Measurements from ENCODE around the gene CRTC3. TPM values are rescaled to one million over a fixed set of nuclear protein-coding genes. Genes with fewer than 3 reads are reported as not detected.
A peak's percentile ranks its signal among the peaks of the same experiment; 100 is the strongest.

Gene CRTC3
- total RNA-seq, 2 experiments from 2014 or later, result 5.6 to 14.7 TPM

DNA sequence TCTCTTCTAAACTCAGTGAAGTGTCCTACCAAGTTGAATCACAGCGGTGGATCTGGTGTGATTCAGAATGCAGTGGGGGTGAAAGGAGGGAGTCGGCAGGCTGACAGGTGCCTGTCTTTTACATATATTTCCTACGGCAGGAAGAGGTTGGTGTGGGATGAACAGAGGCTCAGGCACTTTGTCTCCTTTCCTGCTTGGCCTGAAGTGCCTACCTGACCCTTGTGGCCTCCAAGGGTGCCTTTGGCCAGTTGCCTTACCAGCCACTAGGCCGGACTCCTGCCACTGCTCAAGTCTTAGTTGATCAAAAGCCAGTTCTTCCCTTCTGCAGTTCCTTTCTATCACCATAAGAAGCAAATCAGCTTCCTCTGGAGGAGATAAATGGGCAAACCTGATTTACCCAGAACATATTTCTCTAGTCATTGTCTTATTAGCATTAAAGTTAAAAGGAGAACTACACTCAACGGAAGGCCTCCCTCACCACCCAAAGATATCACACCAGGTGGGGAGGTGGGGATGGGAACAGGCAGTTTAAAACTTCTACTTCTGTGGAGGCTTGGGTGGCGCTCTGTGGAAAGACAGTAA, 52.1 kb downstream of the CRTC3 start:
- Histone ChIP-seq H3K27ac (ENCODE audit: low read depth, low read length, poor library complexity, severe bottlenecking) (peak overlapping the region; percentile 24), H3K4me3 (ENCODE audit: low read depth, low read length, poor library complexity, severe bottlenecking) (no peak overlapping the region), H3K9me2 (ENCODE audit: insufficient read depth, low read length) (no peaks in the 10 kb centered on the region), H2AFZ (ENCODE audit: low read length) (peak overlapping the region; percentile 71), H3K9me3 (ENCODE audit: low read length) (no peaks in the 10 kb centered on the region), H3K79me2 (ENCODE audit: insufficient read depth, low read depth, low read length) (no peaks in the 10 kb centered on the region), H4K20me1 (ENCODE audit: insufficient read depth, low read length) (no peaks in the 10 kb centered on the region), H3K4me2 (ENCODE audit: low read length) (peak overlapping the region; percentile 34), H3K4me1 (ENCODE audit: insufficient read depth, low read length, poor library complexity, severe bottlenecking) (peaks cover 20% of the 10 kb centered on the region), H3K36me3 (ENCODE audit: insufficient read depth, low read length) (no peaks in the 10 kb centered on the region)
- POLR2A ChIA-PET, result interaction anchor here (0.6 kb wide), 1 partner anchor 10 kb away, joined by 7 read pairs; no protein-coding TSS in a partner anchor
- peak; percentile 53 for DNase-seq (ENCODE audit: low spot score)
- CTCF ChIA-PET (ENCODE audit: unreplicated experiment), result no interaction called here
- intact Hi-C loops (cut with micrococcal nuclease; ENCODE audit: unreplicated experiment), result no loop called here
- no TSS peak for BruUV-seq (replicated peaks)
- TF ChIP-seq, protein P1, sequence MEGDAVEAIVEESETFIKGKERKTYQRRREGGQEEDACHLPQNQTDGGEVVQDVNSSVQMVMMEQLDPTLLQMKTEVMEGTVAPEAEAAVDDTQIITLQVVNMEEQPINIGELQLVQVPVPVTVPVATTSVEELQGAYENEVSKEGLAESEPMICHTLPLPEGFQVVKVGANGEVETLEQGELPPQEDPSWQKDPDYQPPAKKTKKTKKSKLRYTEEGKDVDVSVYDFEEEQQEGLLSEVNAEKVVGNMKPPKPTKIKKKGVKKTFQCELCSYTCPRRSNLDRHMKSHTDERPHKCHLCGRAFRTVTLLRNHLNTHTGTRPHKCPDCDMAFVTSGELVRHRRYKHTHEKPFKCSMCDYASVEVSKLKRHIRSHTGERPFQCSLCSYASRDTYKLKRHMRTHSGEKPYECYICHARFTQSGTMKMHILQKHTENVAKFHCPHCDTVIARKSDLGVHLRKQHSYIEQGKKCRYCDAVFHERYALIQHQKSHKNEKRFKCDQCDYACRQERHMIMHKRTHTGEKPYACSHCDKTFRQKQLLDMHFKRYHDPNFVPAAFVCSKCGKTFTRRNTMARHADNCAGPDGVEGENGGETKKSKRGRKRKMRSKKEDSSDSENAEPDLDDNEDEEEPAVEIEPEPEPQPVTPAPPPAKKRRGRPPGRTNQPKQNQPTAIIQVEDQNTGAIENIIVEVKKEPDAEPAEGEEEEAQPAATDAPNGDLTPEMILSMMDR (conservative IDR thresholded peaks at IDR 0.05; ENCODE audit: low read length), result peak; percentile 48
- TF ChIP-seq EZH2phosphoT487 (IDR thresholded peaks at IDR 0.05; ENCODE audit: borderline replicate concordance, low read depth, low read length), result no peak

DNA sequence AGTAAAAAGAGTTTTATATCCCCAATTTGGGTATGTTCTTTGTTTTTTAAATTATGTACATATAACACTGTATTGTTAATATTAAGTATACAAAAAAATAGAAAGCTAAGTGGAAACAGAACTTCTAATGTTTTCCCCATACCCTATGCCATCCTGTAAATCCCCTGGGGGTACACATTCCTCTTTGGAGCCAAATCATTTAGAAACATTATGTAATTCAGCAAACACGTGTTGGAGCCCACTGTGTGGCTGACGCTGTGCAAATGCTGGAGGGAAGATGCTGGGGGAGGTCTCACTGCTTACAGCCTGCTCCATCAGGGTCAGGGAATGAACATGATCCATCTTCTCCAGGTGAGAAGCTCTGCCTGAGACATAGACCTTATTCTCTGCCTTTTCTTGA, 52.8 kb downstream of the CRTC3 start:
- Histone ChIP-seq H3K79me2 (ENCODE audit: insufficient read depth, low read depth, low read length) (no peaks in the 10 kb centered on the region), H3K4me1 (ENCODE audit: insufficient read depth, low read length, poor library complexity, severe bottlenecking) (peaks cover 24% of the 10 kb centered on the region), H3K9me2 (ENCODE audit: insufficient read depth, low read length) (no peaks in the 10 kb centered on the region), H2AFZ (ENCODE audit: low read length) (0 out of 2 replicates have a peak overlapping the region, but pooled peaks have one; percentile 71), H4K20me1 (ENCODE audit: insufficient read depth, low read length) (no peaks in the 10 kb centered on the region), H3K36me3 (ENCODE audit: insufficient read depth, low read length) (no peaks in the 10 kb centered on the region), H3K4me3 (ENCODE audit: low read depth, low read length, poor library complexity, severe bottlenecking) (no peak overlapping the region), H3K4me2 (ENCODE audit: low read length) (no peak overlapping the region), H3K9me3 (ENCODE audit: low read length) (no peaks in the 10 kb centered on the region), H3K27ac (ENCODE audit: low read depth, low read length, poor library complexity, severe bottlenecking) (no peak overlapping the region)
- ChIA-PET CTCF (ENCODE audit: unreplicated experiment) (no interaction called here), POLR2A (interaction anchor here (0.6 to 0.8 kb wide), 2 partner anchors 9 to 11 kb away, joined by 4 to 7 read pairs; no protein-coding TSS in a partner anchor)
- DNase-seq (ENCODE audit: low spot score), result no peak
- BruUV-seq (replicated peaks), result no TSS peak
- TF ChIP-seq, protein P1 (conservative IDR thresholded peaks at IDR 0.05; ENCODE audit: low read length), result no peak
- TF ChIP-seq EZH2phosphoT487 (IDR thresholded peaks at IDR 0.05; ENCODE audit: borderline replicate concordance, low read depth, low read length), result no peak
- intact Hi-C loops (cut with micrococcal nuclease; ENCODE audit: unreplicated experiment), result no loop called here

GRCh38 chr15:90583471-90584252, 53.9 kb downstream of the CRTC3 start:
- ChIA-PET POLR2A (interaction anchor here (0.6 to 1.2 kb wide), 2 partner anchors 13 to 39 kb away, joined by 3 read pairs; no protein-coding TSS in a partner anchor), CTCF (ENCODE audit: unreplicated experiment) (no interaction called here)
- Histone ChIP-seq H3K9me3 (ENCODE audit: low read length) (no peaks in the 10 kb centered on the region), H3K27ac (ENCODE audit: low read depth, low read length, poor library complexity, severe bottlenecking) (no peak overlapping the region), H3K4me2 (ENCODE audit: low read length) (no peak overlapping the region), H3K36me3 (ENCODE audit: insufficient read depth, low read length) (no peaks in the 10 kb centered on the region), H3K9me2 (ENCODE audit: insufficient read depth, low read length) (no peaks in the 10 kb centered on the region), H3K79me2 (ENCODE audit: insufficient read depth, low read depth, low read length) (no peaks in the 10 kb centered on the region), H3K4me1 (ENCODE audit: insufficient read depth, low read length, poor library complexity, severe bottlenecking) (peaks cover 24% of the 10 kb centered on the region), H2AFZ (ENCODE audit: low read length) (no peak overlapping the region), H4K20me1 (ENCODE audit: insufficient read depth, low read length) (no peaks in the 10 kb centered on the region), H3K4me3 (ENCODE audit: low read depth, low read length, poor library complexity, severe bottlenecking) (no peak overlapping the region)
- intact Hi-C loops (cut with micrococcal nuclease; ENCODE audit: unreplicated experiment), result no loop called here
- BruUV-seq (replicated peaks), result no TSS peak
- DNase-seq (ENCODE audit: low spot score), result peak; percentile 13
- TF ChIP-seq, protein P1 (conservative IDR thresholded peaks at IDR 0.05; ENCODE audit: low read length), result no peak
- no peak for TF ChIP-seq EZH2phosphoT487 (IDR thresholded peaks at IDR 0.05; ENCODE audit: borderline replicate concordance, low read depth, low read length)

All from OCI-LY7 (cell line).